GM12891 (cell line): ENCODE measurements around the gene CCDC188.

ENCODE experiments used
- PAX5 ChIP-seq: IDR thresholded peaks from 2 replicates; pipeline ENCODE4 v1.6.1; 2011; ENCODE audit warnings: low read length, moderate library complexity, mild to moderate bottlenecking; ENCODE audit not compliant: insufficient read depth, severe bottlenecking
- POLR2A ChIP-seq: IDR thresholded peaks from 2 replicates; pipeline ENCODE4 v1.6.1; 2011; ENCODE audit warnings: low read depth, low read length, control low read depth
- POLR2AphosphoS5 ChIP-seq: IDR thresholded peaks from 2 replicates; pipeline ENCODE4 v1.6.1; 2011; ENCODE audit warnings: low read depth, low read length, control low read depth
- POU2F2 ChIP-seq: IDR thresholded peaks from 2 replicates; pipeline ENCODE4 v1.6.1; 2011; ENCODE audit warnings: low read depth, mild to moderate bottlenecking, control low read depth, low read length, moderate library complexity
- TAF1 ChIP-seq: IDR thresholded peaks from 2 replicates; pipeline ENCODE4 v1.6.1; 2011; ENCODE audit warnings: low read depth, low read length, control low read depth

DNA sequence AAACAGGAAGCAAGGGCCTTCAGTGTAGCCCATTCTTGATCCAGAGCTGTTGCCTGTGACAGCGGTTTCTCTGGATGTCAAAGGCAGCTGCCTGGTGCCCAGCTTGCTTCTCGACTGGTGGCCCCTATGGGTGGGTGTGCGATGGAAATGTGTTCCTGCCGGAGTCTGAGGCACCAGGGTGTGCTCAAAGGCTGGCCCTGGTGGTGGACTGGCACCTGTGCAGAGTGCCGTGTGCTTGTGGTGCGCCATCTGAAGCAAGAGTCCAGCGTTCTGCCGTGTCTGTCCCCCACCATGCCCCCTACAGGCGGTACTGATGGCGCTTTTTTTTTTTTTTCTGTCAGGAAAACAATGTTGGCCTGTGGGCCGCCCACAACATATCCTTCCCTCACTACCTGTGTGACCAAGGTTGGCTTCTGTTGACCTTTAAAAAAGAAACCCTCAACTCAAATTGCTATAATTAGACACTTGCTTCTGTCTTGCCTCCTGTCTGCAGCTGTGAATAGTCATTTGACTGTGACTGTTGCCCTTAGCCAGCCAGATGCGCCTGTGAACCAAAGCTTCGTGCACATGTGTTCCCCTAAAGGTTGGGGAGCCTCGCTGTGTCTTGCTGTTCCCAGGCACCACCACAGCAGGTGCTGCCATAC lies 39.7 kb downstream of the CCDC188 start:
- TF ChIP-seq POLR2A (peak; percentile 55; the same call in 1 of the 2 replicates), POU2F2 (no peak; the same call in 1 of the 2 replicates), TAF1 (no peak), POLR2AphosphoS5 (peak; percentile 71), PAX5 (no peak)
